DMS114 treated with DMSO at 0.1 percent for 48 hours (cell line): ENCODE measurements around the gene ATAD5.
"Not testable (repeated sequence)": the region's sequence is repeated elsewhere in the genome, so short reads cannot be mapped to it uniquely, and the experiment has no call there.

Experiments
- DNase-seq: peaks from one replicate; lab custom pipeline; 2025; ENCODE audit not compliant: unreplicated experiment; lab: John Stamatoyannopoulos, UW

ATAD5 gene

GRCh38 chr17:30906101-30906911 is 74.5 kb downstream of the ATAD5 start, which contains the start of gene TEFM:
Gene TEFM (minus strand): TSS chr17:30906238. CDS start chr17:30906198, 40 bp downstream.
- DNase-seq: peak; percentile 78

GRCh38 chr17:30908717-30909420 is 77.1 kb downstream of the ATAD5 start:
- DNase-seq: no peak

- not testable (repeated sequence) for DNase-seq
Measured at GRCh38 chr17:30910151-30910550, 78.4 kb downstream of the ATAD5 start.

- DNase-seq: no peak
Measured at GRCh38 chr17:30913955-30914354, 82.2 kb downstream of the ATAD5 start.

GRCh38 chr17:30915833-30916611 is 84.3 kb downstream of the ATAD5 start:
- no peak for DNase-seq

- no peak for DNase-seq
Measured at GRCh38 chr17:30917050-30917449, 85.3 kb downstream of the ATAD5 start.

- no peak for DNase-seq
Measured at GRCh38 chr17:30920282-30920681, 88.5 kb downstream of the ATAD5 start.

- no peak for DNase-seq
Measured at GRCh38 chr17:30920683-30921543, 89.1 kb downstream of the ATAD5 start.

- no peak for DNase-seq
Measured at GRCh38 chr17:30921544-30922196, 89.9 kb downstream of the ATAD5 start, which contains the start of gene ADAP2. Gene ADAP2 (plus strand): TSS chr17:30921945. CDS start chr17:30922015, 70 bp downstream.

- no peak for DNase-seq
Measured at GRCh38 chr17:30922235-30923030, 90.7 kb downstream of the ATAD5 start.

- no peak for DNase-seq
Measured at GRCh38 chr17:30924341-30924740, 92.6 kb downstream of the ATAD5 start.

GRCh38 chr17:30926516-30926915 is 94.8 kb downstream of the ATAD5 start:
- no peak for DNase-seq

GRCh38 chr17:30927756-30928155 is 96.0 kb downstream of the ATAD5 start:
- DNase-seq: no peak

GRCh38 chr17:30928584-30928983 is 96.8 kb downstream of the ATAD5 start:
- DNase-seq: no peak

GRCh38 chr17:30929081-30929633 is 97.4 kb downstream of the ATAD5 start:
- DNase-seq: no peak

GRCh38 chr17:30929861-30930260 is 98.1 kb downstream of the ATAD5 start:
- not testable (repeated sequence) for DNase-seq

GRCh38 chr17:30930495-30930894 is 98.7 kb downstream of the ATAD5 start:
- DNase-seq: no peak

GRCh38 chr17:30931582-30931981 is 99.8 kb downstream of the ATAD5 start:
- DNase-seq: not testable (repeated sequence)

GRCh38 chr17:30933966-30934365 is 102.2 kb downstream of the ATAD5 start:
- DNase-seq: no peak
